H9 (cell line): Measurements from ENCODE around the gene RAB6A. TPM values are rescaled to one million over a fixed set of nuclear protein-coding genes. Genes with fewer than 3 reads are reported as not detected.

Experiments used
- DNase-seq: peaks from one replicate; pipeline ENCODE4 v3.0.0-alpha.2; 2017
- H2AFZ ChIP-seq: one replicate; pipeline ENCODE4 v1.6.1; 2013; ENCODE audit warnings: mild to moderate bottlenecking, low read length, control low read depth, moderate library complexity
- H2AK5ac ChIP-seq: 2 replicates; pipeline ENCODE4 v1.6.1; 2013; ENCODE audit warnings: low read length, control low read depth, mixed read lengths; ENCODE audit not compliant: insufficient read length
- H2BK120ac ChIP-seq: one replicate; pipeline ENCODE4 v1.6.1; 2013; ENCODE audit warnings: low read depth, mild to moderate bottlenecking, low read length, control low read depth, inconsistent platforms; ENCODE audit not compliant: poor library complexity, severe bottlenecking
- H2BK12ac ChIP-seq: 2 replicates; pipeline ENCODE4 v1.6.1; 2013; ENCODE audit warnings: low read length, control low read depth, mixed read lengths, low read depth; ENCODE audit not compliant: insufficient read length
- H2BK15ac ChIP-seq: 2 replicates; pipeline ENCODE4 v1.6.1; 2013; ENCODE audit warnings: low read depth, low read length, control low read depth
- H2BK20ac ChIP-seq: one replicate; pipeline ENCODE4 v1.6.1; 2013; ENCODE audit warnings: low read depth, mild to moderate bottlenecking, low read length, control low read depth, inconsistent platforms; ENCODE audit not compliant: poor library complexity, severe bottlenecking
- H2BK5ac ChIP-seq: 2 replicates; pipeline ENCODE4 v1.6.1; 2013; ENCODE audit warnings: low read length, control low read depth, mixed read lengths; ENCODE audit not compliant: insufficient read length
- H3K14ac ChIP-seq: 2 replicates; pipeline ENCODE4 v1.6.1; 2013; ENCODE audit warnings: low read length, control low read depth; ENCODE audit not compliant: insufficient read depth
- H3K18ac ChIP-seq: 2 replicates; pipeline ENCODE4 v1.6.1; 2013; ENCODE audit warnings: low read depth, mild to moderate bottlenecking, mixed read lengths, low read length, control low read depth; ENCODE audit not compliant: insufficient read length
- H3K23ac ChIP-seq: 2 replicates; pipeline ENCODE4 v1.6.1; 2013; ENCODE audit warnings: low read length, control low read depth, mixed read lengths, low read depth; ENCODE audit not compliant: insufficient read length
- H3K23me2 ChIP-seq: 2 replicates; pipeline ENCODE4 v1.6.1; 2013; ENCODE audit warnings: low read depth, mild to moderate bottlenecking, mixed read lengths, low read length, control low read depth; ENCODE audit not compliant: insufficient read length, poor library complexity, severe bottlenecking
- H3K27ac ChIP-seq: 2 replicates; pipeline ENCODE4 v1.5.1; 2013; ENCODE audit warnings: low read length, control low read depth, mixed read lengths, low read depth; ENCODE audit not compliant: insufficient read length
- H3K27me3 ChIP-seq: 2 replicates; pipeline ENCODE4 v1.6.1; 2013; ENCODE audit warnings: low read length, control low read depth, inconsistent platforms; ENCODE audit not compliant: insufficient read depth
- H3K4ac ChIP-seq: 2 replicates; pipeline ENCODE4 v1.6.1; 2013; ENCODE audit warnings: low read depth, mild to moderate bottlenecking, control low read depth, inconsistent platforms, low read length, moderate library complexity
- H3K4me1 ChIP-seq: 2 replicates; pipeline ENCODE4 v1.6.1; 2013; ENCODE audit warnings: low read length, control low read depth, inconsistent platforms; ENCODE audit not compliant: insufficient read depth
- H3K4me2 ChIP-seq: 2 replicates; pipeline ENCODE4 v1.6.1; 2013; ENCODE audit warnings: low read length, control low read depth, mixed read lengths; ENCODE audit not compliant: insufficient read length, insufficient read depth
- H3K56ac ChIP-seq: 2 replicates; pipeline ENCODE4 v1.6.1; 2013; ENCODE audit warnings: low read depth, mild to moderate bottlenecking, mixed read lengths, low read length, control low read depth; ENCODE audit not compliant: insufficient read length
- H3K79me1 ChIP-seq: 2 replicates; pipeline ENCODE4 v1.6.1; 2013; ENCODE audit warnings: low read depth, mild to moderate bottlenecking, moderate library complexity, low read length, control low read depth, inconsistent platforms; ENCODE audit not compliant: insufficient read depth, poor library complexity, severe bottlenecking
- H3K79me2 ChIP-seq: 2 replicates; pipeline ENCODE4 v1.6.1; 2013; ENCODE audit warnings: low read length, control low read depth, inconsistent platforms; ENCODE audit not compliant: insufficient read depth
- H3K9ac ChIP-seq: 2 replicates; pipeline ENCODE4 v1.6.1; 2013; ENCODE audit warnings: low read length, control low read depth, mixed read lengths; ENCODE audit not compliant: insufficient read length; ENCODE audit errors: extremely low read depth
- H3K9me3 ChIP-seq: one replicate; pipeline ENCODE4 v1.6.1; 2013; ENCODE audit warnings: low read depth, low read length, inconsistent platforms; ENCODE audit not compliant: control insufficient read depth
- H3T11ph ChIP-seq: one replicate; pipeline ENCODE4 v1.6.1; 2013; ENCODE audit warnings: mild to moderate bottlenecking, low read length, control low read depth, inconsistent platforms
- H4K20me1 ChIP-seq: one replicate; pipeline ENCODE4 v1.6.1; 2013; ENCODE audit not compliant: control insufficient read depth, insufficient read length, insufficient read depth
- H4K5ac ChIP-seq: 2 replicates; pipeline ENCODE4 v1.6.1; 2013; ENCODE audit warnings: low read depth, mild to moderate bottlenecking, mixed read lengths, low read length, control low read depth; ENCODE audit not compliant: insufficient read length
- H4K8ac ChIP-seq: replicated peaks from 2 replicates; pipeline ENCODE4 v1.6.1; 2013; ENCODE audit warnings: low read length, control low read depth, mixed read lengths, low read depth; ENCODE audit not compliant: insufficient read length
- H4K91ac ChIP-seq: 2 replicates; pipeline ENCODE4 v1.6.1; 2013; ENCODE audit warnings: low read depth, mild to moderate bottlenecking, moderate library complexity, mixed read lengths, low read length, control low read depth; ENCODE audit not compliant: insufficient read length
- H3K27ac Mint-ChIP-seq, 3 experiments: 2 replicates in 2 of 3; 3 replicates in 1 of 3; pipeline ENCODE4 v1.8.0; 2020 to 2021; ENCODE audit warnings: mixed read lengths in 3 of 3, mild to moderate bottlenecking in 1 of 3, moderate library complexity in 1 of 3
- H3K27me3 Mint-ChIP-seq: 2 replicates; pipeline ENCODE4 v1.8.0; 2021; ENCODE audit warnings: low read depth, mild to moderate bottlenecking, moderate library complexity, mixed read lengths
- H3K36me3 Mint-ChIP-seq, 3 experiments: 2 replicates in 2 of 3; 3 replicates in 1 of 3; pipeline ENCODE4 v1.8.0; 2020 to 2021; ENCODE audit warnings: low read depth in 3 of 3, mixed read lengths in 3 of 3; ENCODE audit not compliant: insufficient read depth in 1 of 3
- H3K4me1 Mint-ChIP-seq, 2 experiments: 2 replicates each; pipeline ENCODE4 v1.8.0; 2020; ENCODE audit warnings: mixed read lengths in 2 of 2
- H3K4me3 Mint-ChIP-seq, 2 experiments: 2 replicates in 1 of 2; 3 replicates in 1 of 2; pipeline ENCODE4 v1.8.0; 2020 to 2021; ENCODE audit warnings: mild to moderate bottlenecking in 2 of 2, mixed read lengths in 2 of 2, moderate library complexity in 1 of 2
- H3K9me3 Mint-ChIP-seq, 2 experiments: 2 replicates in 1 of 2; 3 replicates in 1 of 2; pipeline ENCODE4 v1.8.0; 2020; ENCODE audit warnings: mild to moderate bottlenecking in 2 of 2, mixed read lengths in 2 of 2, moderate library complexity in 1 of 2
- WGBS: extraction: QIAGEN DNeasy Blood & Tissue Kit; methylation state at CpG from one replicate; pipeline ENCODE4 v1.1.7; 2013; ENCODE audit warnings: missing lambda C conversion rate, low lambda C conversion rate, mixed read lengths; ENCODE audit not compliant: insufficient read length; ENCODE audit errors: extremely low coverage; 5-methylcytosine and 5-hydroxymethylcytosine counted together
- total RNA-seq: library from RNA; stranded (reverse); gene quantifications from 2 replicates; pipeline ENCODE4 v1.2.1, GENCODE V29; 2021
- TF ChIP-seq, protein P1 (sequence below): fragments of 200-600 bp; sonication (generic); conservative IDR thresholded peaks from 3 replicates; pipeline ENCODE4 v1.8.0; 2021; ENCODE audit warnings: antibody characterized with exemption, mild to moderate bottlenecking

The RAB6A gene
- total RNA-seq, 1 experiment from 2014 or later, result 72.8 TPM

DNA sequence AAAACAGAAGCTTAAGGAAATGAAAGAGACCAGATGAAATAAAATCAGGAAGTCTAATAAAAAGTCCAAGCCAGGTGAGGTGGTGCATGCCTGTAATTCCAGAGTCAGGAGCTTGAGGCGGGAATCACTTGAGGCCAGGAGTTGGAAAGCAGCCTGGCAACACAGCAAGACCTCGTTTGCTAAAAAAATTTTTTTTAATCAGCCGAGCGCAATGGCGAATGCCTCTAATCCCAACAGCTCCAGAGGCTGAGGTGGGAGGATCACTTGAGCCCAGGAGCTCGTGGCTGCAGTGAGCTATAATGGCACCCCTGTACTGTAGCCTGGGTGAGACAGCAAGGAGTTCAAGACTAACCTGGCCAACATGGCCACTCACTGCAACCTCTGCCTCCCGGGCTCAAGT lies 8.0 kb downstream of the RAB6A start:
- Histone ChIP-seq H3K56ac (no peak overlapping the region), H4K8ac (no peak overlapping the region), H2BK15ac (no peak overlapping the region), H2AK5ac (no peak overlapping the region), H2BK20ac (no peak overlapping the region), H3K23ac (no peak overlapping the region), H3T11ph (no peak overlapping the region), H3K14ac (no peak overlapping the region; the same call in 1 of the 2 replicates), H3K4me2 (no peak overlapping the region), H3K4ac (no peak overlapping the region), H2AFZ (no peak overlapping the region), H2BK5ac (no peak overlapping the region), H3K9me3 (no peaks in the 10 kb centered on the region), H3K9ac (no peak overlapping the region), H2BK120ac (no peak overlapping the region), H4K20me1 (no peaks in the 10 kb centered on the region), H2BK12ac (no peak overlapping the region), H3K27ac (no peak overlapping the region), H3K18ac (no peak overlapping the region), H4K5ac (no peak overlapping the region), H3K79me1 (peaks cover 13% of the 10 kb centered on the region), H3K4me1 (no peaks in the 10 kb centered on the region), H3K23me2 (no peaks in the 10 kb centered on the region), H4K91ac (no peak overlapping the region), H3K27me3 (no peaks in the 10 kb centered on the region), H3K79me2 (peaks cover 31% of the 10 kb centered on the region; the same call in 1 of the 2 replicates)
- no peaks in the 10 kb centered on the region for H3K9me3 Mint-ChIP-seq
- no CpG with 5 or more reads among the region's 7 CpGs for WGBS
- H3K4me1 Mint-ChIP-seq, result peaks cover 7 to 10% of the 10 kb centered on the region in 2 experiments
- H3K27me3 Mint-ChIP-seq, result no peaks in the 10 kb centered on the region
- no peak overlapping the region for H3K4me3 Mint-ChIP-seq
- TF ChIP-seq, protein P1, sequence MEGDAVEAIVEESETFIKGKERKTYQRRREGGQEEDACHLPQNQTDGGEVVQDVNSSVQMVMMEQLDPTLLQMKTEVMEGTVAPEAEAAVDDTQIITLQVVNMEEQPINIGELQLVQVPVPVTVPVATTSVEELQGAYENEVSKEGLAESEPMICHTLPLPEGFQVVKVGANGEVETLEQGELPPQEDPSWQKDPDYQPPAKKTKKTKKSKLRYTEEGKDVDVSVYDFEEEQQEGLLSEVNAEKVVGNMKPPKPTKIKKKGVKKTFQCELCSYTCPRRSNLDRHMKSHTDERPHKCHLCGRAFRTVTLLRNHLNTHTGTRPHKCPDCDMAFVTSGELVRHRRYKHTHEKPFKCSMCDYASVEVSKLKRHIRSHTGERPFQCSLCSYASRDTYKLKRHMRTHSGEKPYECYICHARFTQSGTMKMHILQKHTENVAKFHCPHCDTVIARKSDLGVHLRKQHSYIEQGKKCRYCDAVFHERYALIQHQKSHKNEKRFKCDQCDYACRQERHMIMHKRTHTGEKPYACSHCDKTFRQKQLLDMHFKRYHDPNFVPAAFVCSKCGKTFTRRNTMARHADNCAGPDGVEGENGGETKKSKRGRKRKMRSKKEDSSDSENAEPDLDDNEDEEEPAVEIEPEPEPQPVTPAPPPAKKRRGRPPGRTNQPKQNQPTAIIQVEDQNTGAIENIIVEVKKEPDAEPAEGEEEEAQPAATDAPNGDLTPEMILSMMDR, result no peak
- H3K27ac Mint-ChIP-seq, result 0 out of 7 replicates have a peak overlapping the region, but pooled peaks of 1 of the 3 experiments have one; percentile 68
- peaks cover 0 to 13% (median 0%) of the 10 kb centered on the region in 3 experiments; a peak in 4 of 7 replicates for H3K36me3 Mint-ChIP-seq
- DNase-seq, result no peak
